ENCODE measurements around the gene PLPPR1.

Gene PLPPR1

GRCh38 chr9:101226161-101226560 is 197.6 kb downstream of the PLPPR1 start:
- DNase-seq (ENCODE audit: insufficient read length) (no peak), FAIRE-seq (no peak)
- TF ChIP-seq POLR2AphosphoS5 (IDR thresholded peaks at IDR 0.05; ENCODE audit: low read depth, low read length) (no peak), TAF1 (IDR thresholded peaks at IDR 0.05; ENCODE audit: borderline replicate concordance, low read depth, low read length) (no peak), POLR2A (IDR thresholded peaks at IDR 0.05; ENCODE audit: low read depth, low read length) (no peak)

- FAIRE-seq, result no peak
- TF ChIP-seq POLR2AphosphoS5 (IDR thresholded peaks at IDR 0.05; ENCODE audit: low read depth, low read length), result no peak
- no peak for TF ChIP-seq POLR2A (IDR thresholded peaks at IDR 0.05; ENCODE audit: low read depth, low read length)
- TF ChIP-seq TAF1 (IDR thresholded peaks at IDR 0.05; ENCODE audit: borderline replicate concordance, low read depth, low read length), result no peak
- no peak for DNase-seq (ENCODE audit: insufficient read length)
Measured at GRCh38 chr9:101226803-101227202, 198.3 kb downstream of the PLPPR1 start.

- FAIRE-seq (no peak), DNase-seq (ENCODE audit: insufficient read length) (no peak)
- TF ChIP-seq TAF1 (IDR thresholded peaks at IDR 0.05; ENCODE audit: borderline replicate concordance, low read depth, low read length) (no peak), POLR2A (IDR thresholded peaks at IDR 0.05; ENCODE audit: low read depth, low read length) (no peak), POLR2AphosphoS5 (IDR thresholded peaks at IDR 0.05; ENCODE audit: low read depth, low read length) (no peak)
Measured at GRCh38 chr9:101229606-101230005, 201.1 kb downstream of the PLPPR1 start.

- FAIRE-seq (no peak), DNase-seq (ENCODE audit: insufficient read length) (no peak)
- no peak for TF ChIP-seq POLR2AphosphoS5 (IDR thresholded peaks at IDR 0.05; ENCODE audit: low read depth, low read length)
- TF ChIP-seq POLR2A (IDR thresholded peaks at IDR 0.05; ENCODE audit: low read depth, low read length), result no peak
- no peak for TF ChIP-seq TAF1 (IDR thresholded peaks at IDR 0.05; ENCODE audit: borderline replicate concordance, low read depth, low read length)
Measured at GRCh38 chr9:101232405-101232977, 204.0 kb downstream of the PLPPR1 start.

GRCh38 chr9:101235105-101235866 is 206.8 kb downstream of the PLPPR1 start:
- no peak for FAIRE-seq
- no peak for DNase-seq (ENCODE audit: insufficient read length)

GRCh38 chr9:101242651-101243050 is 214.1 kb downstream of the PLPPR1 start:
- FAIRE-seq, result no peak
- TF ChIP-seq TAF1 (IDR thresholded peaks at IDR 0.05; ENCODE audit: borderline replicate concordance, low read depth, low read length), result no peak
- TF ChIP-seq POLR2A (IDR thresholded peaks at IDR 0.05; ENCODE audit: low read depth, low read length), result no peak
- no peak for TF ChIP-seq POLR2AphosphoS5 (IDR thresholded peaks at IDR 0.05; ENCODE audit: low read depth, low read length)

More at GRCh38 chr9:101235105-101235866, 206.8 kb downstream of the PLPPR1 start:
- no peak for TF ChIP-seq POLR2A (IDR thresholded peaks at IDR 0.05; ENCODE audit: low read depth, low read length)
- TF ChIP-seq TAF1 (IDR thresholded peaks at IDR 0.05; ENCODE audit: borderline replicate concordance, low read depth, low read length), result no peak
- no peak for TF ChIP-seq POLR2AphosphoS5 (IDR thresholded peaks at IDR 0.05; ENCODE audit: low read depth, low read length)

GRCh38 chr9:101246691-101247090 is 218.2 kb downstream of the PLPPR1 start:
- DNase-seq (ENCODE audit: insufficient read length) (no peak), FAIRE-seq (no peak)
- TF ChIP-seq TAF1 (IDR thresholded peaks at IDR 0.05; ENCODE audit: borderline replicate concordance, low read depth, low read length), result no peak
- TF ChIP-seq POLR2AphosphoS5 (IDR thresholded peaks at IDR 0.05; ENCODE audit: low read depth, low read length), result no peak
- TF ChIP-seq POLR2A (IDR thresholded peaks at IDR 0.05; ENCODE audit: low read depth, low read length), result no peak

More at GRCh38 chr9:101242651-101243050, 214.1 kb downstream of the PLPPR1 start:
- DNase-seq (ENCODE audit: insufficient read length), result no peak

GRCh38 chr9:101247297-101247696 is 218.8 kb downstream of the PLPPR1 start:
- FAIRE-seq (no peak), DNase-seq (ENCODE audit: insufficient read length) (no peak)
- no peak for TF ChIP-seq POLR2A (IDR thresholded peaks at IDR 0.05; ENCODE audit: low read depth, low read length)

GRCh38 chr9:101254733-101255433 is 226.4 kb downstream of the PLPPR1 start:
- FAIRE-seq (no peak), DNase-seq (ENCODE audit: insufficient read length) (no peak)
- TF ChIP-seq POLR2AphosphoS5 (IDR thresholded peaks at IDR 0.05; ENCODE audit: low read depth, low read length), result no peak
- TF ChIP-seq TAF1 (IDR thresholded peaks at IDR 0.05; ENCODE audit: borderline replicate concordance, low read depth, low read length), result no peak
- TF ChIP-seq POLR2A (IDR thresholded peaks at IDR 0.05; ENCODE audit: low read depth, low read length), result no peak

GRCh38 chr9:101264727-101265126 is 236.2 kb downstream of the PLPPR1 start:
- no peak for FAIRE-seq
- TF ChIP-seq POLR2AphosphoS5 (IDR thresholded peaks at IDR 0.05; ENCODE audit: low read depth, low read length), result no peak
- TF ChIP-seq POLR2A (IDR thresholded peaks at IDR 0.05; ENCODE audit: low read depth, low read length), result no peak
- no peak for TF ChIP-seq TAF1 (IDR thresholded peaks at IDR 0.05; ENCODE audit: borderline replicate concordance, low read depth, low read length)
- no peak for DNase-seq (ENCODE audit: insufficient read length)

- no peak for DNase-seq (ENCODE audit: insufficient read length)
- TF ChIP-seq TAF1 (IDR thresholded peaks at IDR 0.05; ENCODE audit: borderline replicate concordance, low read depth, low read length) (no peak), POLR2A (IDR thresholded peaks at IDR 0.05; ENCODE audit: low read depth, low read length) (no peak), POLR2AphosphoS5 (IDR thresholded peaks at IDR 0.05; ENCODE audit: low read depth, low read length) (no peak)
- FAIRE-seq, result no peak
Measured at GRCh38 chr9:101265261-101265660, 236.7 kb downstream of the PLPPR1 start.
